ENCODE data around the gene SPAG16. TPM values are rescaled to one million over a fixed set of nuclear protein-coding genes. Genes with fewer than 3 reads are reported as not detected.

SPAG16 gene
- total RNA-seq, 2 experiments from 2014 or later: 2.8 to 3.2 TPM

GRCh38 chr2:213733893-213734292 is 449.6 kb downstream of the SPAG16 start:
- intact Hi-C loops (cut with DNase I, micrococcal nuclease): no loop called here
- Histone ChIP-seq H3K4me1 (ENCODE audit: insufficient read depth, low read length) (no peaks in the 10 kb centered on the region), H3K4me3 (ENCODE audit: low read length) (no peak overlapping the region), H3K27me3 (ENCODE audit: control insufficient read depth in 1 of 2, insufficient read depth in 2 of 2, low read length in 2 of 2) (no peaks in the 10 kb centered on the region), H3K27ac (ENCODE audit: low read depth in 1 of 2, low read length in 2 of 2) (no peak overlapping the region), H3K9me3 (ENCODE audit: control insufficient read depth in 1 of 2, insufficient read depth in 1 of 2, low read length in 2 of 2) (no peaks in the 10 kb centered on the region), H3K36me3 (ENCODE audit: insufficient read depth, low read length) (no peaks in the 10 kb centered on the region)
- H3K36me3 Mint-ChIP-seq (ENCODE audit: low read depth): no peaks in the 10 kb centered on the region
- H3K27me3 Mint-ChIP-seq: no peaks in the 10 kb centered on the region
- no peaks in the 10 kb centered on the region for H3K4me1 Mint-ChIP-seq (ENCODE audit: low read depth)
- DNase-seq (no peak), ATAC-seq (ENCODE audit: poor library complexity) (no peak)
- no peaks in the 10 kb centered on the region for H3K9me3 Mint-ChIP-seq
- ChIA-PET POLR2A (no interaction called here), CTCF (no interaction called here)
- H3K27ac Mint-ChIP-seq: no peak overlapping the region
- no peak overlapping the region for H3K4me3 Mint-ChIP-seq
- no peak for TF ChIP-seq CTCF (IDR thresholded peaks at IDR 0.05)

- H3K4me1 Mint-ChIP-seq (ENCODE audit: low read depth): no peaks in the 10 kb centered on the region
- TF ChIP-seq CTCF (IDR thresholded peaks at IDR 0.05): no peak
- Histone ChIP-seq H3K27ac (ENCODE audit: low read depth in 1 of 2, low read length in 2 of 2) (no peak overlapping the region), H3K9me3 (ENCODE audit: control insufficient read depth in 1 of 2, insufficient read depth in 1 of 2, low read length in 2 of 2) (no peaks in the 10 kb centered on the region), H3K4me1 (ENCODE audit: insufficient read depth, low read length) (no peaks in the 10 kb centered on the region), H3K27me3 (ENCODE audit: control insufficient read depth in 1 of 2, insufficient read depth in 2 of 2, low read length in 2 of 2) (no peaks in the 10 kb centered on the region), H3K4me3 (ENCODE audit: low read length) (no peak overlapping the region), H3K36me3 (ENCODE audit: insufficient read depth, low read length) (no peaks in the 10 kb centered on the region)
- H3K27ac Mint-ChIP-seq: no peak overlapping the region
- ChIA-PET POLR2A (no interaction called here), CTCF (interaction anchor here (1.5 kb wide), 1 partner anchor 11 kb away, joined by 3 read pairs; no protein-coding TSS in a partner anchor)
- no peaks in the 10 kb centered on the region for H3K9me3 Mint-ChIP-seq
- no peaks in the 10 kb centered on the region for H3K27me3 Mint-ChIP-seq
- H3K36me3 Mint-ChIP-seq (ENCODE audit: low read depth): no peaks in the 10 kb centered on the region
- ATAC-seq (ENCODE audit: poor library complexity): no peak
- DNase-seq: no peak
- intact Hi-C loops (cut with DNase I, micrococcal nuclease): no loop called here
- H3K4me3 Mint-ChIP-seq: no peak overlapping the region
Measured at GRCh38 chr2:213740453-213740852, 456.2 kb downstream of the SPAG16 start.

- ChIA-PET CTCF (interaction anchor here (1.6 kb wide), 1 partner anchor 11 kb away, joined by 3 read pairs; no protein-coding TSS in a partner anchor), POLR2A (no interaction called here)
- Histone ChIP-seq H3K4me1 (ENCODE audit: insufficient read depth, low read length) (no peaks in the 10 kb centered on the region), H3K27ac (ENCODE audit: low read depth in 1 of 2, low read length in 2 of 2) (no peak overlapping the region), H3K36me3 (ENCODE audit: insufficient read depth, low read length) (no peaks in the 10 kb centered on the region), H3K4me3 (ENCODE audit: low read length) (no peak overlapping the region), H3K27me3 (ENCODE audit: control insufficient read depth in 1 of 2, insufficient read depth in 2 of 2, low read length in 2 of 2) (no peaks in the 10 kb centered on the region), H3K9me3 (ENCODE audit: control insufficient read depth in 1 of 2, insufficient read depth in 1 of 2, low read length in 2 of 2) (peaks cover 0 to 4% of the 10 kb centered on the region in 2 experiments)
- intact Hi-C loops (cut with DNase I, micrococcal nuclease): no loop called here
- Mint-ChIP-seq H3K4me3 (no peak overlapping the region), H3K4me1 (ENCODE audit: low read depth) (no peaks in the 10 kb centered on the region), H3K9me3 (no peaks in the 10 kb centered on the region), H3K27me3 (no peaks in the 10 kb centered on the region), H3K27ac (no peak overlapping the region), H3K36me3 (ENCODE audit: low read depth) (no peaks in the 10 kb centered on the region)
- DNase-seq: no peak
- no peak for TF ChIP-seq CTCF (IDR thresholded peaks at IDR 0.05)
- ATAC-seq (ENCODE audit: poor library complexity): no peak
Measured at GRCh38 chr2:213751446-213751845, 467.2 kb downstream of the SPAG16 start.
